GM21360 (cell line): ENCODE results near the gene TNFSF15.

Experiments used
- ATAC-seq: cut with Tn5 transposase; IDR thresholded peaks from one replicate; pipeline ENCODE4 v1.9.1; 2021; ENCODE audit warnings: mild to moderate bottlenecking, moderate library complexity; ENCODE audit not compliant: unreplicated experiment

The TNFSF15 gene

DNA sequence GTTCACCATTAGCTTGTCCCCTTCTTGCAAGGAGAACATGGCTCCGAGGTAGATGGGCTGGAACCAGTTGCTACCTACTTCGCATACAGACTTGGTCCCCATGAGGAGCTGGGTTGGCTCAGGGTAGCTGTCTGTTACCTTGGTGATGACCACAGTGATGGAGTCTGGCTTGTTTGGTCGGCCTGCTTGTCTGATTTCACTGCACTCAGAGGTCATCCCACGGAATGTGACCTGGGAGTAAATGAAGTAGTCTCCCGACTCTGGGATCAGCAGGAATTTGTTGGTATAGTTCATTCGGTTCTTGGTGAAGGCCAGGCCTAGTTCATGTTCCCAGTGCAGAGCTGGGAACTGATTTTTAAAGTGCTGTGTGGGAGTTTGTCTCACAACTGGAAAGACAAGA, 15.3 kb downstream of the TNFSF15 start:
- no peak for ATAC-seq

DNA sequence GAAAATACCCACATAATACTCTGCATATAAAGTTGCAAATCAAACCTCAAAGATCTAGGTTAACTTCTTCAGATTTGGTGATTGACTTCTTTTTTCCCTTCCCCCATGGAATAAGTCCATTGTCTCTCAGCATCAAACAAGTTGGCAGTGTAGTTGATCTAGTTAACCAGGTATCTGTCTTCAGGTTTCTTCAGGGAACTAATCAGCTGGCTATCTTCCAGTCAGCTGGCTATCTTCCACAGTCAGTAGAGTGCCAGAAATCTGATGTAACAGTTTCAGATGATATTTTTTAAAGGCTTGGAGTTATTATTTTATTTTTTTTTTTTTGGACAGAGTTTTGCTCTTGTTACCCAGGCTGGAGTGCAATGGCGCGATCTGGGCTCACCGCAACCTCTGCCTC, 16.8 kb downstream of the TNFSF15 start:
- ATAC-seq = no peak

DNA sequence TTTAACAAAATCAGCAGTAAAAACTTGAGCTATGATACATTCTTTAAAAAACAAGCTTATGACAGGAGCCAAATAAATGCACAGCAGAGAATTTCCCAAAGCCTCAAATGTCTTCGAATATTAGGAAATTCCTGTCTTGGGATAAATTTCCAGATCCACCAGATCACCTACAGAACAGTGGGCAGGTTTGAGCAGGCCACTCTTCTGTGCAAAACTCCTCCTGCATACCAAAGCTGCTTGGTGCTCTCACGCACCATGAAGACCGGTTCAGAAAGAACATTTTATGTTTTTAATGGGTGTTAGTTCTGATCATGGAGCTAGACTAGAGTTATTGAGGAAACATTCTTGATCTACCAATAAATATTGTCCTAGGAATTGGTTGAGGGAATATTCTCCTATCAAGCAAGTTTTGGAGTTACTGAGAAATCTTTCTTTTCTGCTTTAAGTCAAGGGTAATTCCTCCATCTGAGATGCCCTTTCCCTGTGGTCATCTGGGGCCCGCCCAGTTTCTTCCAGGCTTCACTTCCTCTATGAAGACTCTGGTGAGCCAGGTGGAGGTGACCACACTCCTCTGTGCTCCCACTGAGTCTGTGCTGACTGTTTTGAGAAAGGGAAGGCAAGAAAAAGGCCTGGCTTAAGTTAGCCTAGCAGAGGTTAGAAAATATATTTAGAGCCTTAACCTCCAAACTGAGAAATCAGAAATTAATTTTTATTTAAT, 17.9 kb downstream of the TNFSF15 start:
- ATAC-seq = no peak

DNA sequence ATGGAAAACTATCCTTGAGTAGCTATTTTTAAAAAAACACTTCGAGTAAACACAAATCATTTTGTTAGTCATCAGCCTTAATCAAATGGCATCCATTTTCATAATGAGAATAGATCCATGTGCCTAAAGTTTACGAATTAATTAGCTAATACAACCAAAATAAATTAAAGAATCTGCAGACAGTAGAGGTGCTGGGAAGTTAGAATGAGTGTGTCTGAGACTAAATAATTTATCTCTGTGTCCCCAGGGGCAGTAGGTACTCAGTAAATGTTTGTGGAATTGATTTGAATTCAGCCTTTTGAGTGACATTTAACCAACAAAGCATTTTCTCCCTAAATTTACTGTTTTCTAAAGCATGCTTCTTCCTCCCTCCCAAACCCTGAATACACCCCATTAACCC, 18.6 kb downstream of the TNFSF15 start:
- no peak for ATAC-seq

DNA sequence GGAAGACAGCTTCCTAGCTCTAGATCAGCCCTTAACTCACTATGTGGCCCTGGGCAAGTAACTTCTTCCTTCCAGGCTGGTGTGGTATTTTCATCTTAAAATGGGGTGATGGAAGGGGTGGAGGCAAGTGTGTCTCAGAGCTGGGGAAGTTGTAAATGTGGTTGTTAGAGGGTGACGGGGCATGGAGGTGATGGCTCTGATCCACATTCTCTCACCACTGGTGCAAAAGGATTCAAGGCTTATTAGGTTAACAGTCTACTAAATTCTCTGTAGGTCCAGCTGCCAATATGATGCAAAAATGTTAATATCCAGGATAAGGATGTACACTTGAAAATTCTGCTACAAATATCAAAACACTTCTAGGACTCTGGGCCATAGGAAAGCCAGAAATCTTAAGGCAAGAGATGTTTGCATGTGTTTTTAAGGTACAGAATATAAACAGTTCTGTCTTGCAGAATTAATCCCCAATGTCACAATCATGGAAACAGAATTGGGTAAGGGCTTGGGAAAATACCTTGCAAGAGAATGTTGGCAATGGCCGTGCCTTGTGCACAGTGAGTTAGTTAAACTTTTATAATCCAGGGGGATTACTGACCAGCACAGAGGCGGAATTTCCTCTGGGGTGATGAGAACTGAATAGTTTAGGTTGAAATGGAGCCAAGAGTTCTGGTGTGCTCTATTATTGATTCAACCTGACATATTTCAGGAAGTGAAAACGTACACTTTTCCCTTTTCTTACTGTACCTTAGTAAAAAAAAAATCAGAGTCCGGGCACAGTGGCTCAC, 19.8 kb downstream of the TNFSF15 start:
- no peak for ATAC-seq

DNA sequence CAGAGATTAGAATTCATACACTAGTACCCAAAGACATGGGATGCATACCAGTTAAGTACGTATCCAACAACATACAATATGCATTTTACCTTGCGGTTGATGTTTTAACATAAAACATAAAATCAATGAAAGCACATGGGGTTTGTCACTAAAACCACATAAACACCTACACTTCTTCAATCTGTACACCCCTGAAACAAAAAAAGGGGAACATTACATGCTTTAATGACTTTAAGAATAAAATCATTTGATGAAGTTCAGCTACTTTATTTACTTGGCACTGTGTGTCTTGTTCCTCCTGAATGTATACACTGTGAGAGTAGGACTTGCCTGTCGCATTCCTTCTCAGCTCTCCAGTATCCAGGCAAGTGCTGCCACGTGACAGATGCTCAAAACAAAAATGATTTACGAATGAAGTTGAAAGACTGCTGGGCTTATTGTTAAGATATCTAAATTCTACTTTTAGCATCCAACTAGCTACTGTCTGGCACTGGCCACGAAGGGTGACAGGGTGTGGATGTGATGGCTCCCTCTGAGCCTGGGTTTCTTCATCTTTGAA, 21.0 kb downstream of the TNFSF15 start:
- ATAC-seq = no peak

DNA sequence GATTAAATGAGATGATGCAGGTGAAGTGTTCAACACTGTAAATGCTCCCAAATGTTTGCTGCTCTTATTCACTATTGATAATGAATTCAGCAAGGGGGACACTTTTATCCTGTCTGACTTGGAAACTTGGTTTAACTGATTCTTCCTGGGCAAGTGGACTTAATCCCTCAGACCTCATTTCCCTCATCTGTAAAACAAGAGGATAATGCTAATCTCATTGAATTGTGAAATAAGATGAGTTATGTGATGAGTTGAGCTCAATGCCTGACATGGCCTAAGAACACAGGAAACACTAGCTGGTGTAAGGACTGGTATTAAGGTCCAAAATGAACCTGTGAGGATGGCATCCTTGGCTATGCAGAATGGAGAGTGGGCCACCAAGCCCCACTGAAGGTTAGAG, 23.3 kb downstream of the TNFSF15 start:
- no peak for ATAC-seq

DNA sequence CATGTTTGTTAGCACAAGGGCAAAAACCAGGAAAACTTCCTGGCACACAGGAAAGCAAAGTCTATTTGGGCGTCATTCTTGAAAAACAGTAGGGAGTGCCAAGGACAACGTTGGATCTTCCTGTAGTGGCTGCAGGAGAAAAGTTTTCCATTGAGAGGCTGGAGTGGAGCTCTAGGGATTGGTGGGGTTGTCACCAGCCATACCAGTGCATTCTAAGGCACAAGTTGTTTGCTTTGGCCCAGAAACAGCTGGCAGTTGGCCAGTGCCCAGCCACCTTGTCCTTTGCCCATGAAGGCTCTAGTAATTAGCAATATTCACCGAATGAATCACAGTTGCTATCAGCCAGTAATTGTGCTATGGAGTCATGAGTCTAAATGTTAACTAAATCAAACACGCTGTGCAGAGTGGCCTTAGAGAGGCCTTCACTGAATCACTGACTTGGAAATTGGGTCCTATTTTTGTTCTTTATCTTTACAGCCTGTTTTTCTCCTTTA, 26.4 kb downstream of the TNFSF15 start:
- ATAC-seq = no peak

DNA sequence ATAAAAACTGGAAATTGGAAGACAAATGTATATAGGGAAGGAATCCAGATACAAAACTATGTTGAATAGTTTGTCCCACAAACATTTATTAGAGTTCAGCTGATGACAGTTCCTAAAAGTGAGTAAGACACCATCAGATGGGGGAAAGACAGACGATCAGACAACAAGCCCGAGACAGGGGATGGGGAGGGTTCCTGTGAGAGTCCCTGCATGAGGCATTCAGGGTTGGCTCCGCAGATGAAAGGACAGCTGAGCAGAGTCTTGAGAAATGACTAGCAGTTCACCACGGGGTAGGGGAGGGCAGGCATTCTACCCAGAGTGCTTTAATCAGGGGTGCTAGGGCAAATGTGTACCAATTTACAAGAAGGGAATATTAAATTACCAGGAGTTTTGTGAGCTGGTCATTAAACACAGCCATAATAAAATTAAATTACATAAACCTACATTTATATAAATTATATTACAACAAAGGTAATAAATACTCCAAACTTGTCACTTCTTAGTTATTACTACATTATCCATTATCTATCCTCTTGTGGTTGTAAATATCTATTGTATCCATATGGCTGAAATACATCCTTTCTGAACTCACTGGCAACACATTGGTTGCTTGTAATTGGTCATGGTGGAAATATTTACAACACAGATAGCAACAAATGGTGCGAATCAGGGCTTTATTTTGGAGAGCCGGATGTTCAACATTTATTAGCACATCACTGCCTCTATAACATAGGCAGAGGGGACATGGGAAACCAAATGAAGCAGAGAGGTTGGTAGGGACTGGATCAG, 27.8 kb downstream of the TNFSF15 start:
- no peak for ATAC-seq

DNA sequence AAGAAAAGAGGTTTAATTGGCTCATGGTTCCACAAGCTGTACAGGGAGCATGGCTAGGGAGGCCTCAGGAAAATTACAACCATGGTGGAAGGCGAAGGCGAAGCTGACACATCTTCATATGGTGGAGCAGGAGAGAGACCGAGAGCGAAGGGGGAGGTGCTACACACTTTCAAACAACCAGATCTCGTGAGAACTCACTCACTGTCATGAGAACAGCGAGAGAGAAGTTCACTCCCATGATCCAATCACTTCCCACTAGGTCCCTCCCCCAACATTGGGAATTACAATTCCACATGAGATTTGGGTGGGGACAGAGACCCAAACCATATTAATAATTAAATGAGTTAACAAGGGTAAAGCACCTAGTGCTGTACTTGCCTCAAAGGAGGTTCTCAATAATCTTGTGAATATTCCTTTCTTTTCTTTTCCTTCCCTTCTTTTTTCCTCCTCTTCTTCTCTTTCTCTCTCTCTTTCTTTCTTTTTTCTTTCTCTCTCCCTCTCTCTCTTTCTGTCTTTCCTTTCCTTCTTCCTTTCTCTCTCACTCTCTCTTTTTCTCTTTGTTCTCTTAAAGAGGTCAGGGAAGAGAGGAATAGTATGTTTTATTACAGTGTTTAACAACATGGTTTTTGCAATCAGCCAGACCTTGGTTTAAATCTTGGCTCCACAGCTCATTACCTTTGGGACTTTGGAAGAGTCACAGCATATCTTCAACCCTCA, 29.0 kb downstream of the TNFSF15 start:
- no peak for ATAC-seq

DNA sequence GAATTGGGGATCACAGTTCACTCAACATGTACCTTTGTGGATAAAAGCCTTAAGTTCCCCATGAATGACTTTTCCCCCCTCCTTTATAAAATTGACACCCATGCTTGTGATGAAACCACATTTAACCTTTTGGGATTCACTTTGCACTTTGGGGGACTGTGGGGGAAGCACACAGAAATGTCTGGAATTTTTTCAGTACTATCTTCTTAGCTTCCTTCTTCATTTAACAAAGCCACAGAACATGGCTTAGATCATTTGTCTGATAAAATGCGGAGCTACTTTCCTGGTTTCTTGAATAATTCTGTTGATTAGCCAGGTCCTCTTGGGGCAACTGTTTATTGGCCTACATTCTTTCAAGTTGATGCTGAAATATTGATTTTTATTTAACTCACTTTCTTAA, 29.9 kb downstream of the TNFSF15 start:
- no peak for ATAC-seq

DNA sequence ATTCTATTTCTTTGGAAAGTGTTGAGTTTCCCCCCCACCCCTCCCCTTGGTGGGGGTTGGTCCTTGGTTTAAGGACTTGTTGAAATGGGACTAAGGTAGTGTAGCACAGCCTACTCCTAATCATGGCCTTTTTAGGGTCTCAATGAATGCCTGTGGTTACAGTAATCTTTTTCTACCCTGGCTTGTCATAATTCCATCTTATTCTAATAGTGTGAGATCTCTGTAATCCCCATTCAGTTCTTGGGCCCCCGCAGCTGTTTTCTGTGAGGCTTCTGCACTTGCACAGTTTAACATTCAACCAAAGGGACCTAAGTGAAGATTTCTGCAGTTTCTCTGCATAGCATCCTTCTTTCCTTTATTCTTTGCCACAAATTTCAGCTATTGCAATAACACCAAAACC, 30.7 kb downstream of the TNFSF15 start:
- no peak for ATAC-seq

DNA sequence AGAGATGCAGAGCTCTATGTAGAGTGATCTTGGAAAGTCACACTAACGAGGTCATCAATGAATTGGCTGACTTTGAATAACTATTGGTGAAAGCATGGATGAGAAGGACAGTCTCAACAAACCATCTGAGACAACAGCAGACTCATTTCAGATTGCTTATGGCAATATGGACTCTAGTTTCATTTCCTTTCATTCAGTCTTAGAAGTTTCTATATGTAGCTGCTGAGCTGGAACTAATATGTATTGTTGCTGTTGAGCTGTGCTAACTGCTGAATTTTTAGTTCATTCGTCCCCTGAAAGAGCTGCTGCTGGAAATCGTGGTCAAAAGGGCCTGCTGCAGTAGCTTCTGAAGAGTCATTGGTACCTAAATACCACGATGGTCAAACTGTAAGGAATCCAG, 31.3 kb downstream of the TNFSF15 start:
- ATAC-seq = no peak

DNA sequence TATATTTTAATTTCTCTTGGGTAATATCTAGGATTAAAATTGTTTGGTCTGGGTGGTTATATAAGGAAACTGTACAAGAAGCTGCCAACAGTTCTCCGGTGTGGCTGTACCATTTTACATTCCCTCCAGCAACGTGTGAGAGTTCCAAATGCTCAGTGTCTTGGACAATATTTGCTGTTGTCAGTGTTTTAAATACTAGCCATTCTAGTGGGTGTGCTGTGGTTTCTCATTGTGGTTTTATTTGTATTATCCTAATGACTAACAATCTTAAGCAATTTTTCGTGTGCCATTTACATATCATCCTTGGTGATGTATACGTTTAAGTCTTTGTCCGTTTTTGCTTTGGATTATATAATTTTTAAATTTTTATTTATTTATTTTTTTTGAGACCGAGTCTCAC, 34.0 kb downstream of the TNFSF15 start:
- ATAC-seq = no peak

DNA sequence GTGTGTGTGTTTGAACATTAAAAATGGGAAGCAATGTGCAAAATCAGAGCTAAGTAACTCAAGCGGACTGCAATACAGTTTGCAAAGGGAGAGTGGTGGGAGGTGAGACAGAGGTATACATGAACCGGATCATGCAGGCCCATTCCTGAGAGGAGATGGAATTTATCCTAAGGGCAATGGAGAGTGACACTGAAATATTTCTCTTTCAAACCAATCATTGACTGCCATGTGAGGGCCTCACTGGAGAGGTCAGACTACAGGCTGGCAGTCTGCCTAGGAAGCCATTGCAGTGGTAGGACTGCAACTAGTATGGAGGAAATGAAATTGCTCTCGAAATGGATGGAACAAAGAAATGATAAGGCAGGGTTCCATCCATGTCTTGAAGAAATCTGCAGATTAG, 34.8 kb downstream of the TNFSF15 start:
- ATAC-seq = no peak

DNA sequence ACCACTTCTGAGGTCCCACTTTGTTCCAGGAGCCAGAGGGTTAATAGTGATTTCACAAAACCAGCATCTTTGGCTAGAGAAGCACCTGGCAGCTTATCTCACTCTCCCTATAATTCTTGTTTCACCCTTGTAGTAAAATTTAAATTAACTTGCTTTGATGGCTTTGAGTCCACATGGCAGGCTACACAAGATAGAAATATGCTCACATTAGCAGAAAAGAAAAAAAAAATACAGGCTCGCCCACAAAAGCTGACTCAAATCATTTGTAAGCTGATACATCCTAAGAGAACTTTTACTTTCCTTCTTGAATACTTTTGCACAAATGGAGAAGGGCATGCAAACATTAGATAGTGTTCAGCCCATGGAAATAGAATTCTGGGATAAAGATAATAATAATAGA, 36.2 kb downstream of the TNFSF15 start:
- ATAC-seq = no peak

DNA sequence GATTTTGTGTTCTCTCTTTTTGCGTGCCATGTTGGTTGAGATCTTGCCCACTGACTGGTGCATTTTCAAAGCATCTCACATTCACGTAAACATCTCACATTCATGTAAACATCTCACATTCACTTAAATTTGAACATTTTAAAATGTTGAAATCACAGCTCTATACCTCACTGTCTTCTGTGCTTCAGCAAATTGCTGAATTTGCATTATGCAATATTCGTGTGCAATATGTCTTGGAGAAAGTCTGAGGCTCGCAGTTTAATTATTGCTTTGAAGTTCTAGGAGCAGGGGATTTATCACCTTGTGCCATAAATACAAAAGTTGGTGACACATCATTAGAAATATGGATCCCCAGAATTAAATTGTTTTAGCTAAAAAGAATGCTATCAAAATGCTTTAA, 42.6 kb downstream of the TNFSF15 start:
- no peak for ATAC-seq

DNA sequence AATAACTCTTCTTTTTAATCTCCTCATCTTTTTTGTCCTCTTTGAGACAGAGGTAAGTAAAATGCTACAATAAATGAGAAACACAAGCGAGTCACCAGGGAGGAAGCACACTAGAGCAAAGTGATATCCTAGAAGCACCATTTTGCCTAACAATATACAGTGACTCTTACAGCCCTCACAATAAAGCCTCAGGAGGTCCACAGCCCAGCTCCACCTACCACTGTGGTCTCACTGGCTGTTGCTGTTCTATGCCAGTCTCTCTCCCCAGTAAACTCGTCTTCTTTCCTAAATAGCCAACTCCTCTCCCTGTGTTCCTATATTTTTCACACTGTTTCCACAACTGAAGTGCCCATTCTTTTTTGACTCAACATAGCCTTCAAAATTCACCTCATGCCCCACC, 44.3 kb downstream of the TNFSF15 start:
- ATAC-seq = no peak

DNA sequence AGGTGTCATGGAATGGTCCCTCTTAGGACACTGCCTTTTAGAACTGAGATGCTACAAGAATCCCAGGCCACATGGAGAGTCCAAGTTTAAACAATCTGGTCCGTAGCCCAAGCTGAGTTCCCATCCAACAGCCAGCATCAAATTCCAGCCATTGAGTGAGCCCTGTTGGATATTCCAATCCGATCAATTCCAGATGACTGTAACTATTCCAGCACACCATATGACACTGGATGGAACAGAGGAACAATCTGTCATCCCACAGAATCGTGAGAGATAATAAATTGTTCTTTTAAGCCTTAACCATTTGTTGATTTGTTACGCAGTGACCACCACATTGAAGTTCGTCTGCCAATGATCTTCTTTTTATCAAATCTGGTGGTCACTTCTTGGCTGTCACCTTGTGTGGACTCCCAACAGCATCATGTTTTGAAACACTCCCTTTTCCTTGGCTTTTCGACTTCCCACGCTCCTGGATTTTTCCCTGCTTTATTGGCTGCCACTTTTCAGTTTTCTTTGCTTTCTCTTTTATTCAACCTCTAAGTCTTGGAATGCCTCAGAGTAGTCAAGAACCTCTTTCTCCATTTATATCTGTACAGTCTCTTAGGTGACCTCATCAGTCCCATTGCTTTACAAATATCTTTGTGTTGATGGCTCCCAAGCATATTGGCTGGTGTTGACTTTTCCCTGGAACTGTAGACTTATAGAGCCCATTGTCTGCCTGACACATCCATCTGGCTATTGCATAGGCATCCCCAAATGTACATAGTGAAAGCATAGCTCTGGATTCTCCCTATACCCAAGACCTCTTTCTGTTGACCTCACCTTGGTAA, 46.1 kb downstream of the TNFSF15 start:
- ATAC-seq = no peak

DNA sequence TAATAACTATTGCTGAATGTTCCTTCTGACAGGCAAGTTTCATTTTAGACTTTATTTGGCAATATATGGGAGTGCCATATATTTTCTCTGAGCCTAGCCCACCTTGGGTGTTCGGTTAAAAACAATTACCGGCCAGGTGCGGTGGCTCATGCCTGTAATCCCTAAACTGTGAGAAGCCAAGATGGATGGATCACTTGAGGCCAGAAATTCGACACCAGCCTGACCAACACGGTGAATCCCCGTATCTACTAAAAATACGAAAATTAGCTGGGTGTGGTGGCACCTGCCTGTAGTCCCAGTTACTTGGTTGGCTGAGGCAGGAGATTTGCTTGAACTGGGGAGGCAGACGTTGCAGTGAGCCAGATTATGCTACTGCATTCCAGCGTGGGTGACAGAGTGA, 47.9 kb downstream of the TNFSF15 start:
- ATAC-seq = no peak
